SK-N-SH treated with all-trans-retinoic acid at 6 μM for 48 hours (cell line): ENCODE results near the gene BTBD17.

ENCODE experiments used
- ARNTL ChIP-seq: fragments of 450-650 bp; formaldehyde crosslinking; IDR thresholded peaks from 2 replicates; pipeline ENCODE4 v1.5.0; 2020; ENCODE audit warnings: low read depth, mild to moderate bottlenecking, moderate library complexity, borderline replicate concordance
- CSDC2 ChIP-seq: fragments of 250-450 bp; sonication (Bioruptor Pico); IDR thresholded peaks from 2 replicates; pipeline ENCODE4 v1.5.0; 2020; ENCODE audit warnings: mild to moderate bottlenecking, moderate library complexity
- ISL1 ChIP-seq: fragments of 250-450 bp; sonication (Bioruptor Pico); IDR thresholded peaks from 2 replicates; pipeline ENCODE4 v2.1.2; 2022; ENCODE audit warnings: mild to moderate bottlenecking, moderate library complexity
- OSR1 ChIP-seq: fragments of 250-450 bp; sonication (Bioruptor Pico); IDR thresholded peaks from 2 replicates; pipeline ENCODE4 v1.8.0; 2022; ENCODE audit warnings: moderate library complexity, mild to moderate bottlenecking, inconsistent platforms
- PPARA ChIP-seq: fragments of 250-450 bp; sonication (Bioruptor Pico); IDR thresholded peaks from 2 replicates; pipeline ENCODE4 v1.5.0; 2020; ENCODE audit warnings: mild to moderate bottlenecking, borderline replicate concordance
- SNAI2 ChIP-seq: fragments of 250-450 bp; sonication (Bioruptor Pico); IDR thresholded peaks from 2 replicates; pipeline ENCODE4 v1.5.0; 2020; ENCODE audit warnings: mild to moderate bottlenecking, moderate library complexity
- ZFP3 ChIP-seq: fragments of 250-450 bp; sonication (Bioruptor Pico); IDR thresholded peaks from 2 replicates; pipeline ENCODE4 v1.5.0; 2020; ENCODE audit warnings: mild to moderate bottlenecking, moderate library complexity
- ZFP30 ChIP-seq: fragments of 450-650 bp; formaldehyde crosslinking; IDR thresholded peaks from 2 replicates; pipeline ENCODE4 v1.5.0; 2022; ENCODE audit warnings: mild to moderate bottlenecking, moderate library complexity
- TF ChIP-seq, protein P1 (sequence below): fragments of 250-450 bp; sonication (Bioruptor Pico); IDR thresholded peaks from 2 replicates; pipeline ENCODE4 v1.8.0; 2021; ENCODE audit warnings: low read depth, mild to moderate bottlenecking, moderate library complexity, borderline replicate concordance

DNA sequence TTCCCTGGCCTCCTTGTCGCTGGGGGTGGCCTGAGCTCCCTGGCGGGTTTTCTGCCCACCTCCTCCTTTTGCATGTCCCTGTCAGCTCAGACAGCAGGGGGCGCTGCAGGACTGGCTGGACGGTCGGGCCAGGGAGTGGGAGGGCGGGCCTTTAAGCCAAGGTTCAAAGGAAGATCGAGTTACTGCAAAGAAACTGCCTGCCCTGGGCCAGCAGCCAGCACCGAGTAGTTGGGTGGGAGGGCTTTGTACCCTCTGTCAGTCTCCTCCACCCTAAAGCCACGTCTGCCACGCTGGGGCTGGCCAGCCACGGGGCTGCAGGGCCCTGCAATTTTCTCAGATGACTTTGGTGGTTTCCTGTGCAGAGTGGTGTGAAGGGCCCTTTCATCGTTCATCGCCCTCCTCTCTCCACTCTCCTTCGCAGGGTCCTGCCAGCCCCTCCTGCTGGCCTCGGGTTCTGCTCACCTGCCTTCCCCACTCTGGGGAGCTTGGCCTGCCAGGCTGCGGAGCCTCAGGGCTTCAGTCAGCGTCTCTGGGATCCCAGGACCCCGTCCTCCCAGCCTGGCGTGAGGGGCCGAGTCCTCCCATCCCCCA lies 17.9 kb upstream of the BTBD17 start:
- TF ChIP-seq ARNTL (CRISPR knock-in tag), result no peak
- no peak for TF ChIP-seq ZFP30
- no peak for TF ChIP-seq PPARA
- TF ChIP-seq ISL1 (CRISPR knock-in tag), result no peak
- no peak for TF ChIP-seq OSR1 (CRISPR knock-in tag)
- TF ChIP-seq SNAI2 (CRISPR knock-in tag), result no peak
- TF ChIP-seq, protein P1, sequence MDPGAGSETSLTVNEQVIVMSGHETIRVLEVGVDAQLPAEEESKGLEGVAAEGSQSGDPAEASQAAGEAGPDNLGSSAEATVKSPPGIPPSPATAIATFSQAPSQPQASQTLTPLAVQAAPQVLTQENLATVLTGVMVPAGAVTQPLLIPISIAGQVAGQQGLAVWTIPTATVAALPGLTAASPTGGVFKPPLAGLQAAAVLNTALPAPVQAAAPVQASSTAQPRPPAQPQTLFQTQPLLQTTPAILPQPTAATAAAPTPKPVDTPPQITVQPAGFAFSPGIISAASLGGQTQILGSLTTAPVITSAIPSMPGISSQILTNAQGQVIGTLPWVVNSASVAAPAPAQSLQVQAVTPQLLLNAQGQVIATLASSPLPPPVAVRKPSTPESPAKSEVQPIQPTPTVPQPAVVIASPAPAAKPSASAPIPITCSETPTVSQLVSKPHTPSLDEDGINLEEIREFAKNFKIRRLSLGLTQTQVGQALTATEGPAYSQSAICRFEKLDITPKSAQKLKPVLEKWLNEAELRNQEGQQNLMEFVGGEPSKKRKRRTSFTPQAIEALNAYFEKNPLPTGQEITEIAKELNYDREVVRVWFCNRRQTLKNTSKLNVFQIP (CRISPR knock-in tag), result no peak
- TF ChIP-seq ZFP3 (CRISPR knock-in tag), result no peak
- TF ChIP-seq CSDC2, result no peak
